GM23248 (cell line): ENCODE results near the gene ZNF764.

ENCODE experiments used
- EZH2 ChIP-seq: fragments of 200-600 bp; sonication (generic); IDR thresholded peaks from 2 replicates; pipeline ENCODE4 v1.6.1; 2018; ENCODE audit warnings: antibody characterized with exemption, mild to moderate bottlenecking; ENCODE audit not compliant: insufficient read depth, poor library complexity, severe bottlenecking
- EZH2phosphoT487 ChIP-seq: fragments of 200-600 bp; sonication (generic); IDR thresholded peaks from 2 replicates; pipeline ENCODE4 v1.6.1; 2018; ENCODE audit warnings: antibody characterized with exemption, moderate library complexity, mild to moderate bottlenecking, low read depth; ENCODE audit not compliant: insufficient read depth

DNA sequence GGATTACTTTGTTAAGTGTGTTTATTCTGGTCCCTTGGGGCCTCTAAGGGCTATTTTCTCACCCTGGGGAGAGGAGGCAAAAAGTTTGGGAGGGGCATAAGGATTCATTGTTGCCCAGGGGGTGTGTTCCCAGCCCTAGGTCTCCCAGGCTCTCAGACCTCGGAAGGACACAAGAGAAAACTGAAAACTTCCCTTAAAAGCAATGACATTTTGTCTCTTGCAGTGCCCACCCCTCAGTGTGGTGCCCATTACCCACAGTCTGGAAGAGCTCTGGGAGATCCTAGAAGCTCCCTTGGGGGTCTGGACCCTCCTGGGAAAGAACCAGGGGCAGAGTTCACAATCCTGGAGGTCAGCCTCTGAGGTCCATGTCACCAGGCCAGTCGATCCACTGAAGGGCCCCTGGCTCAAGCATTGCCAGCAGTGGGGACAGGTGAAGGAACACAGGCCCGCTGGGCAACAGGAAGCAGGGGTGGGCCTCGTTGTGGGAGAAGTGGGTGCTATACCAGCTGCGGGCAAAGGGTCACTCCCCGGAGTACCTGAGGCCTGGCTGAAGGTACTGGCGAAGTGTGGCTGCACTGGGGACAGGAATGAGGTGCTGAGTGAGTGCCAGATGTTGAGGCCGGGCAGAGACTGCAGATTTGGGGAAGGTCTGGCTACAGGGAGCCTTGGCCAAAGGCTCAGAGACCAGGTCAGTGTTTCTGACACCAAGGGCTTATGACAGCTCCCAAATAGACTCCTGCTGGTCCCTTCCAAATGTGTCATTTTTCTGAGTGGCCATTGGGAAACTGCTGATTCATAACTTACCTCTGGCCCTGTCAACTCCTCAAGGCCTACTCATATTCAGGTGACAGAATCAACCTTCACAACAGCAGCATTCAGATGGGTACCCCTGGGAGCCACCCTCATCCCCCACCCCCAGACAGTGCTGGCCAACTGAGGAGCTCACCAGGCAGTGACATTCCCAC, 18.9 kb downstream of the ZNF764 start:
- TF ChIP-seq EZH2 (no peak), EZH2phosphoT487 (no peak)
